T-helper 1 cell treated with Interleukin-12 subunit alpha and Interleukin-12 subunit beta and Interleukin-4 antibody, amounts not matched to agents 30 μg/mL and 1 μg/mL, for 36 hours (primary cell): Measurements from ENCODE around the gene CAPG.
"Not testable (repeated sequence)": the region's sequence is repeated elsewhere in the genome, so short reads cannot be mapped to it uniquely, and the experiment has no call there.

Experiments used
- H3K27ac Mint-ChIP-seq: one replicate; pipeline ENCODE4 v1.8.0; 2021; ENCODE audit warnings: mild to moderate bottlenecking, mixed read lengths
- H3K27me3 Mint-ChIP-seq: one replicate; pipeline ENCODE4 v1.8.0; 2021; ENCODE audit warnings: low read depth, mixed read lengths
- H3K36me3 Mint-ChIP-seq: one replicate; pipeline ENCODE4 v1.8.0; 2021; ENCODE audit warnings: low read depth, mixed read lengths
- H3K4me1 Mint-ChIP-seq: one replicate; pipeline ENCODE4 v1.8.0; 2021; ENCODE audit warnings: low read depth, mixed read lengths
- H3K4me3 Mint-ChIP-seq: one replicate; pipeline ENCODE4 v1.8.0; 2021; ENCODE audit warnings: mild to moderate bottlenecking, moderate library complexity, mixed read lengths
- H3K9me3 Mint-ChIP-seq: one replicate; pipeline ENCODE4 v1.8.0; 2021; ENCODE audit warnings: mixed read lengths

The CAPG gene

GRCh38 chr2:85385746-85386145, 24.4 kb downstream of the CAPG start:
- Mint-ChIP-seq H3K9me3 (no peaks in the 10 kb centered on the region), H3K4me1 (no peaks in the 10 kb centered on the region), H3K27ac (no peak overlapping the region), H3K27me3 (no peaks in the 10 kb centered on the region), H3K36me3 (peaks cover 32% of the 10 kb centered on the region), H3K4me3 (no peak overlapping the region)

- no peaks in the 10 kb centered on the region for H3K27me3 Mint-ChIP-seq
- H3K27ac Mint-ChIP-seq: no peak overlapping the region
- no peak overlapping the region for H3K4me3 Mint-ChIP-seq
- peaks cover 32% of the 10 kb centered on the region for H3K36me3 Mint-ChIP-seq
- peaks cover 4% of the 10 kb centered on the region for H3K9me3 Mint-ChIP-seq
- H3K4me1 Mint-ChIP-seq: no peaks in the 10 kb centered on the region
Measured at GRCh38 chr2:85383850-85384249, 26.3 kb downstream of the CAPG start.

GRCh38 chr2:85383151-85383550, 27.0 kb downstream of the CAPG start:
- not testable (repeated sequence) for H3K4me3 Mint-ChIP-seq, H3K27me3 Mint-ChIP-seq, H3K27ac Mint-ChIP-seq, H3K9me3 Mint-ChIP-seq, H3K4me1 Mint-ChIP-seq
- peaks cover 37% of the 10 kb centered on the region for H3K36me3 Mint-ChIP-seq

- H3K36me3 Mint-ChIP-seq: peaks cover 48% of the 10 kb centered on the region
- H3K27ac Mint-ChIP-seq: no peak overlapping the region
- peaks cover 6% of the 10 kb centered on the region for H3K9me3 Mint-ChIP-seq
- H3K4me3 Mint-ChIP-seq: no peak overlapping the region
- no peaks in the 10 kb centered on the region for H3K27me3 Mint-ChIP-seq
- H3K4me1 Mint-ChIP-seq: no peaks in the 10 kb centered on the region
Measured at GRCh38 chr2:85380048-85380447, 30.1 kb downstream of the CAPG start.

- Mint-ChIP-seq H3K4me1 (no peaks in the 10 kb centered on the region), H3K36me3 (peaks cover 46% of the 10 kb centered on the region), H3K4me3 (no peak overlapping the region)
Measured at GRCh38 chr2:85378257-85378656, 31.9 kb downstream of the CAPG start.

GRCh38 chr2:85377083-85377482, 33.1 kb downstream of the CAPG start:
- Mint-ChIP-seq H3K27me3 (no peaks in the 10 kb centered on the region), H3K9me3 (peaks cover 6% of the 10 kb centered on the region)

More at GRCh38 chr2:85378257-85378656, 31.9 kb downstream of the CAPG start:
- Mint-ChIP-seq H3K27me3 (no peaks in the 10 kb centered on the region), H3K27ac (no peak overlapping the region), H3K9me3 (peaks cover 6% of the 10 kb centered on the region)

GRCh38 chr2:85376291-85377065, 33.7 kb downstream of the CAPG start:
- Mint-ChIP-seq H3K4me3 (no peak overlapping the region), H3K27me3 (no peaks in the 10 kb centered on the region), H3K4me1 (no peaks in the 10 kb centered on the region), H3K27ac (no peak overlapping the region), H3K36me3 (peaks cover 44% of the 10 kb centered on the region), H3K9me3 (peaks cover 6% of the 10 kb centered on the region)

More at GRCh38 chr2:85377083-85377482, 33.1 kb downstream of the CAPG start:
- Mint-ChIP-seq H3K4me3 (no peak overlapping the region), H3K27ac (no peak overlapping the region), H3K4me1 (no peaks in the 10 kb centered on the region), H3K36me3 (peaks cover 45% of the 10 kb centered on the region)

GRCh38 chr2:85371045-85371444, 39.1 kb downstream of the CAPG start:
- Mint-ChIP-seq H3K4me1 (no peaks in the 10 kb centered on the region), H3K36me3 (peaks cover 26% of the 10 kb centered on the region), H3K27me3 (no peaks in the 10 kb centered on the region), H3K9me3 (no peaks in the 10 kb centered on the region), H3K4me3 (no peak overlapping the region), H3K27ac (no peak overlapping the region)

GRCh38 chr2:85369500-85369899, 40.7 kb downstream of the CAPG start:
- no peak overlapping the region for H3K4me3 Mint-ChIP-seq
- no peaks in the 10 kb centered on the region for H3K4me1 Mint-ChIP-seq
- H3K27me3 Mint-ChIP-seq: no peaks in the 10 kb centered on the region
- peaks cover 20% of the 10 kb centered on the region for H3K36me3 Mint-ChIP-seq
- no peak overlapping the region for H3K27ac Mint-ChIP-seq
- no peaks in the 10 kb centered on the region for H3K9me3 Mint-ChIP-seq

- Mint-ChIP-seq H3K27me3 (no peaks in the 10 kb centered on the region), H3K36me3 (peaks cover 19% of the 10 kb centered on the region), H3K4me1 (no peaks in the 10 kb centered on the region)
Measured at GRCh38 chr2:85368921-85369320, 41.2 kb downstream of the CAPG start.

GRCh38 chr2:85367180-85367579, 43.0 kb downstream of the CAPG start:
- no peak overlapping the region for H3K27ac Mint-ChIP-seq

More at GRCh38 chr2:85368921-85369320, 41.2 kb downstream of the CAPG start:
- H3K4me3 Mint-ChIP-seq: no peak overlapping the region
- H3K27ac Mint-ChIP-seq: no peak overlapping the region
- no peaks in the 10 kb centered on the region for H3K9me3 Mint-ChIP-seq

GRCh38 chr2:85362653-85363387, 47.3 kb downstream of the CAPG start:
- not testable (repeated sequence) for H3K27ac Mint-ChIP-seq, H3K27me3 Mint-ChIP-seq, H3K4me1 Mint-ChIP-seq, H3K9me3 Mint-ChIP-seq, H3K4me3 Mint-ChIP-seq
- peaks cover 34% of the 10 kb centered on the region for H3K36me3 Mint-ChIP-seq

More at GRCh38 chr2:85367180-85367579, 43.0 kb downstream of the CAPG start:
- no peaks in the 10 kb centered on the region for H3K4me1 Mint-ChIP-seq
- H3K9me3 Mint-ChIP-seq: no peaks in the 10 kb centered on the region
- peaks cover 23% of the 10 kb centered on the region for H3K36me3 Mint-ChIP-seq
- H3K4me3 Mint-ChIP-seq: no peak overlapping the region
- no peaks in the 10 kb centered on the region for H3K27me3 Mint-ChIP-seq

GRCh38 chr2:85357736-85358135, 52.4 kb downstream of the CAPG start:
- Mint-ChIP-seq H3K9me3 (no peaks in the 10 kb centered on the region), H3K27me3 (no peaks in the 10 kb centered on the region), H3K27ac (no peak overlapping the region), H3K4me1 (peaks cover 34% of the 10 kb centered on the region), H3K36me3 (peaks cover 34% of the 10 kb centered on the region), H3K4me3 (no peak overlapping the region)

GRCh38 chr2:85356186-85356585, 54.0 kb downstream of the CAPG start:
- Mint-ChIP-seq H3K4me1 (peaks cover 38% of the 10 kb centered on the region), H3K36me3 (peaks cover 28% of the 10 kb centered on the region), H3K27ac (no peak overlapping the region), H3K4me3 (no peak overlapping the region), H3K27me3 (no peaks in the 10 kb centered on the region), H3K9me3 (no peaks in the 10 kb centered on the region)

GRCh38 chr2:85355521-85355920, 54.6 kb downstream of the CAPG start:
- Mint-ChIP-seq H3K27me3 (no peaks in the 10 kb centered on the region), H3K27ac (peak overlapping the region; percentile 73), H3K9me3 (no peaks in the 10 kb centered on the region), H3K36me3 (peaks cover 31% of the 10 kb centered on the region), H3K4me1 (peaks cover 38% of the 10 kb centered on the region), H3K4me3 (peak overlapping the region; percentile 100)
